Gastroesophageal sphincter (tissue), 3 donors: ENCODE data around the gene HADHA.

Source experiments
- EP300 ChIP-seq: sonication (generic); formaldehyde crosslinking; IDR thresholded peaks from one replicate; pipeline ENCODE4 v1.6.1; 2017; ENCODE audit warnings: antibody characterized with exemption, mild to moderate bottlenecking
- POLR2AphosphoS5 ChIP-seq: sonication (generic); formaldehyde crosslinking; IDR thresholded peaks from one replicate; pipeline ENCODE4 v1.6.1; 2017; ENCODE audit warnings: antibody characterized with exemption
- TF ChIP-seq, protein P1 (sequence below), 4 experiments: fragments of 200-600 bp in 2 of 4; fragments of 450-650 bp in 2 of 4; sonication (generic) in 1 of 4; IDR thresholded peaks; one replicate each; pipeline ENCODE4 v1.5.1; 2017 to 2019; ENCODE audit warnings: antibody characterized with exemption in 4 of 4, mild to moderate bottlenecking in 2 of 4, moderate library complexity in 2 of 4

- TF ChIP-seq EP300 (no peak), POLR2AphosphoS5 (no peak)
- TF ChIP-seq, protein P1, sequence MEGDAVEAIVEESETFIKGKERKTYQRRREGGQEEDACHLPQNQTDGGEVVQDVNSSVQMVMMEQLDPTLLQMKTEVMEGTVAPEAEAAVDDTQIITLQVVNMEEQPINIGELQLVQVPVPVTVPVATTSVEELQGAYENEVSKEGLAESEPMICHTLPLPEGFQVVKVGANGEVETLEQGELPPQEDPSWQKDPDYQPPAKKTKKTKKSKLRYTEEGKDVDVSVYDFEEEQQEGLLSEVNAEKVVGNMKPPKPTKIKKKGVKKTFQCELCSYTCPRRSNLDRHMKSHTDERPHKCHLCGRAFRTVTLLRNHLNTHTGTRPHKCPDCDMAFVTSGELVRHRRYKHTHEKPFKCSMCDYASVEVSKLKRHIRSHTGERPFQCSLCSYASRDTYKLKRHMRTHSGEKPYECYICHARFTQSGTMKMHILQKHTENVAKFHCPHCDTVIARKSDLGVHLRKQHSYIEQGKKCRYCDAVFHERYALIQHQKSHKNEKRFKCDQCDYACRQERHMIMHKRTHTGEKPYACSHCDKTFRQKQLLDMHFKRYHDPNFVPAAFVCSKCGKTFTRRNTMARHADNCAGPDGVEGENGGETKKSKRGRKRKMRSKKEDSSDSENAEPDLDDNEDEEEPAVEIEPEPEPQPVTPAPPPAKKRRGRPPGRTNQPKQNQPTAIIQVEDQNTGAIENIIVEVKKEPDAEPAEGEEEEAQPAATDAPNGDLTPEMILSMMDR (IDR thresholded peaks at IDR 0.05) = no peak
Measured at GRCh38 chr2:26185954-26186770, 58.3 kb downstream of the HADHA start.
